ENCODE data around the gene ATG2B.

DNA sequence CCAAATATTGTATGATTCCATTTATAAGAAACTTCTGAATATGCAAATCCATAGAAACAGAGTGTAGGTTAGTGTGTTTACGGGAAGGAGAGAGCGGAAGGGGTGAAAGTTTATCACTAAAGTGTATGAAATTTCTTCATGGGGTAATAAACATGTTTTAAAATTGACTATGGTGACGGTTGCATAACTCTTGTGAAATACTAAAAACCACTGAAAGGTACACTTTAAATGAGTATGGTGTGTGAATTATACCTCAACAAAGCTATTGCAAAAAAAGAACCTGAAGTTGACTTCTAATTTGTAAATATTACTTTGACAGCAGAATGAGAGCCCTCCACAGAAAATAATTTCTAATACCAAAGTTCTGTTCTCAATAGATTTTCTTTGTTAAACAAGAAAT, 47.1 kb downstream of the ATG2B start:
- TF ChIP-seq POLR2AphosphoS5 (IDR thresholded peaks at IDR 0.05; ENCODE audit: borderline replicate concordance, low read depth, low read length) (no peak), EZH2 (IDR thresholded peaks at IDR 0.05) (no peak)
